ENCODE data around the gene NUMA1. TPM values are rescaled to one million over a fixed set of nuclear protein-coding genes. Genes with fewer than 3 reads are reported as not detected.

NUMA1 gene
- total RNA-seq, 1 donor from 2014 or later = 145 TPM

DNA sequence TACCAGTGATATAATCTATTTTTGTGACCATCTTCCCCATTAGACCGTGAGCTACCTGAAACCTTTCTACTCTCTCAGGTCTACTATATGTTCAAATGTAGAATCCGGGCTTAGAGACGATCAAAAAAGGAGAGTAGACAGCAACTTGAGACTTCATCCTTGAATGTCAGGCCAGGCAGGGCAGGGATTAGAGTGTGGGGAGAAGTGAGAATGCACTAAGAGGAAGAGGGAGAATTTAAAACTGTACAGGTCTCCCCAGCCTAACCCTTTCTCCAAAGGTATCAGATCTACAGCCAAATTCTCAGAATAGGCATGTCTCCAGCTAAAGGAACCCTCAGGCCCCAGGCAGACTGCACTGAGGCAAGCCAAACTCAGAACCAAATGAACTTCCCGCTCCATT lies 21.8 kb upstream of the NUMA1 start:
- no peak for DNase-seq (ENCODE audit: low spot score)

DNA sequence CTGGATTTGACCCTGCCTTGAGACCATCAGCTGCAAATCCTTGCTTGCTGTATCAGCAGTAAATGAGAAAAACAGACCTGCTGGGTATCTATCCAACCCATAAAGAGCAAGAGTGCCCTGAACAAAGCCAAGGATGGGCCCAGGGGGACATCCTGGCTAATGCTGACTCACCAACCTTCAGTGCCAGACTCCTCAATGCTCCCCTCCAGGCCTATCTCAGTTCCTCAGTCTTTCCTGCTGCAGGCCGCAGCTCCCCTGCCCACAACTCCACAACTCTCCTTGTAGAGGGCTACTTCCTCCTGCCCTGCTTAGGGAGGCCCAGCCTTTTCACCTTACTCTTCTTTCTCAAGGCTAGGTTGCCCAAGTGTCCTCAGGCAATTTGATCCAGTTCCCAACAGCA lies 20.1 kb upstream of the NUMA1 start:
- DNase-seq (ENCODE audit: low spot score) = no peak

DNA sequence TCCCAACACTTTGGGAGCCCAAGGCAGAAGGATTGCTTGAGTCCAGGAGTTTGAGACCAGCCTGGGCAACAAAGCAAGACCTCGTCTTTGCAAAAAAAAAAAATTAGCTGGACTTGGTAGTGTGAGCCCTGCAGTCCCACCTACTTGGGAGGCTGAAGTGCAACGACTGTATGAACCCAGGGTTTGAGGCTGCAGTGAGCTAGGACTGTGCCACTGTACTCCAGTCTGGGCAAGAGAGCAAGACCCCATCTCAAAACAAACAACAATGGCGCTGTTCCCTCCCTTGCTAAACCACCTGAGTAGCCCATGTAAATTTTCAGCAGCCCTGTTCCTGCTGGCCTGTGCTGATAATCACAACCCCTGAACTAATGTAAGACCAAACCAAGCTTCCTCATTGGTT lies 19.7 kb upstream of the NUMA1 start:
- no peak for DNase-seq (ENCODE audit: low spot score)

DNA sequence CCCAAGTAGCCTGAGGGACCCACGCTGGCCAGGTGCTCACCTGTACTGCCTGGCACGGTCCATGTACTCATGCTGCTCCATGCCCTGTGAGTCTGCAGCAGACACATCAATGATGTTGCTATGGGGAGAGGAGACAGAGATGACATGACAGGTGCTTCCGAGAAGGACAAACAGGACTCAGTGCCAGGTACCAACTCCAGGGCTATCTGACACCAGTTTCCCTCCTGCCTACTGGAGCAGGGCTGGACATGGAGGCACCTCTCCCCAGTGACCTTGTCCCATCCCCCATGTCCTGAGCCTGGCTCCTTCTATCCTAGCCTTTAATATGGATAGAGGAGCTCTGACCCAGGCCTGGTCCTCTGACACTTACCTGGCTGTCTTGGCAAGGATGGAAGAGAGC lies 18.4 kb upstream of the NUMA1 start:
- DNase-seq (ENCODE audit: low spot score) = no peak

DNA sequence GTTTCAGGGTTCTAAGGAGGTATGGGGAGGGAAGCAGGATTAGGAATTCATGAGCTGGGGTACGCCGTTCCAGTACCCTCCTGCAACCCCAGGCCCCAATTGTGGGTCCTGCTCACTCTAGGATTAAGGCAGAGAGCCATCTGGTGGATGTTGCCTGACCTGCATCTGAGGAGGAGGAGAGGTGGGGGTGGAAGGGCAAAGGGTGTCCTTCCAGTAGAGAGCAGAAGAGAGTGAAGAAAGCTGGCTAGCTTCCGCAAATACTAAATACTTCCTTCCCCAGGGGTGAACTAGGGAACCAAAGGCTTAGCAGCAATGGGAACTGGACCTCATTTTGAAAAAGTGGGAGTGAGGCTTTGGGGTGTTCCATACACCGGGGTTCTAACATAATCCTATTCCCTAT lies 10.9 kb upstream of the NUMA1 start:
- DNase-seq (ENCODE audit: low spot score) = peak; percentile 67

DNA sequence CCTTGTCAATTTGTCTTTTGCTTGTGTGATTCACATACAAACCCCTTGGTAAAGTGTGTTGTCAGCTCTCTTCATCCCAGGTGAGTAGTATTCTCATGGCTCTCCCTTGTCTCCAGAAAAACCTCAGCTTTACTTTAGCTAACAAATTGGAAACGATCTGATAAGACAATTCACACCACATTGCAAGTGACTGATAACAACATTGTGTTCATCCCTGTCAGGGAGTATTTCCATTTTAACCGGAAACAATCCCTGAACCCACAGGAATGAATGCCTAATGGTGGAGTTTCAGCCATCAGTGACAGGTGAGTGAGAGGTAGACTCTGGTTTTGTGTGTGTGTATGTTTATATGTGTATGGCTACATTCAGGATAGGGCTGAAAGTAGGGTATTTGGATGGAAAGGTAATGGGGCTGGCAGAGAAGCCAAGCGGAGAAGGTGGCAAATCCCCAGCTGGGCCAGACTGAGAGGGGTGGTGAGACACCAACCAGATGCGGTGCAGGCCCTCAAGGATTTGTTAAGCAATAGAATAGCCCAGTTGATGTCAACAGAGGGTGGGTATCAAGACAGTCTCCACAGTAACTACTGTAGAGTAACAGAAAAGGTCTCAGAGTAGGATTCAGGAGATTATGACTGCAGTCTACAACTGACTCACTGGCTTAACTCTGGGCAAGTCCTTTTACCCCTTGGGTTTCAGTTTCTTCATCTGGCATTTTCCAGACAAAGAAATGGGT lies 7.9 kb upstream of the NUMA1 start:
- DNase-seq (ENCODE audit: low spot score) = peak; percentile 61

DNA sequence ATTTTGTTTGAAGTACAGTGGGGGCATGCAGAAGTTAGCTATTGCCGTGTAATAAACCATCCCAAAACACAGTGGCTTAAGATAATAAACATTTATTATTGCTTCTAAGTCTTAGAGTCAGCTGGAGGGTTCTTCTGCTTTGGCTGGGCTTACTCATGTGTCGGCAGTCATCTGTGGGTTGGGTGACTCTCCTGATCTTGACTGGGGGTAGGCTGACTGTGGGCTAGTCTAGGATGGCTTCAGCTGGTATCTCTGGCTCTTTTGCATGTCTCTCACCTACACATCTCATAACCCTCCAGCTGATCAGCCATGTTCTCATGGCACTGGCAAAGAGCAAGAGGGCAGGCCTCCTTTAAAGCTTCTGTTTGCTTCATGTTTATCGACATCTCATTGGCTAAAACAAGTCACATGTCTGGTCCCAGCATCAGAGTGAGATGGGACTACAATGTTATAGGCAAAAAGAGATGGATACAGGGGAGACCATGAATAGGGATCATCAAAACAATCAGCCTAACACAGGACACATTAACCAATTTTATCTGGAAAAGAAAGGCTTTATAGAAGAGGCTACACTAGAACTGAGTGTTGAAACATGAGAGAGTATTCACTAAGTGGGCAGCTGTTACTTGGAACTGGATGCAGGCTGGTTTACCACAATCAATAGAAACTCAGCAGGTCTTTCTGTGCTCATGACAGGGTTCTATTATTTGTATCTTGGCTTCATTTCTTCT lies 5.4 kb upstream of the NUMA1 start:
- DNase-seq (ENCODE audit: low spot score) = no peak

DNA sequence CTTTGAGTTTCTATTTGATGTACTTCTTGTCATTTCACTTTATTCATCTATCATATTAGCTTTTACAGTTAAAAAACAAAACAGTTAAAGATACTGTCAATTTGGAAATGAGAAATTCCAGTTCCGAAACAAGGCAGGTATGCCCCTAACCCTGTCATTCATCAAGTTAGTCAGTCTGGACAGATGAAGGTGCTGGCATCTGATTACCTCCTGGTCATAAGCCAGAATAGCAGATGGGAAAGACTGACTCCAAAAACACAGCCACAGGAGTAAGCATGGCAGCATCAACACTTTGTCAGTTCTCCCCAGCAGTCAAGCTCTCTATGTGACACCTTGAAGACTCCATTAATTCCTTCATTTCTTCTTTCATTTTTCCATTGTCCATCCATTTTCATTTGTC lies 4.6 kb upstream of the NUMA1 start:
- no peak for DNase-seq (ENCODE audit: low spot score)

DNA sequence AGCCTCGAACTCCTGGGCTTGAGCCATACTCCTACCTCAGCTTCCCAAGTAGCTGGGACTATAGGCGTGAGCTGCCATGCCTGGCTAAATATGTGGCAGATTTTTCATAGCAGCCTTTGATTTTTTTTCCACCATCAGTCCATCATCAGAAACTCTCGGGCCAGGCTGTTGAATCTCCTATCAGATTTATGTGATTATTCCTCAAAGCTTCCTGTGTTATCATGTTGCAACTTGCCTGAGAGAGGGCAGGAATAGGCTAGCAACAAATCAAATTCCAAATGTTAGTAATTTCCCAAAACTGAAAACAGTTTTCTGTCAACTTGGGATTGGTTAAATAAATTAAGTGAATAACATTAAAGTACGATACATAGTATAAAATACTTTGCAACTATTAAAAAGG lies 3.7 kb upstream of the NUMA1 start:
- DNase-seq (ENCODE audit: low spot score) = no peak

DNA sequence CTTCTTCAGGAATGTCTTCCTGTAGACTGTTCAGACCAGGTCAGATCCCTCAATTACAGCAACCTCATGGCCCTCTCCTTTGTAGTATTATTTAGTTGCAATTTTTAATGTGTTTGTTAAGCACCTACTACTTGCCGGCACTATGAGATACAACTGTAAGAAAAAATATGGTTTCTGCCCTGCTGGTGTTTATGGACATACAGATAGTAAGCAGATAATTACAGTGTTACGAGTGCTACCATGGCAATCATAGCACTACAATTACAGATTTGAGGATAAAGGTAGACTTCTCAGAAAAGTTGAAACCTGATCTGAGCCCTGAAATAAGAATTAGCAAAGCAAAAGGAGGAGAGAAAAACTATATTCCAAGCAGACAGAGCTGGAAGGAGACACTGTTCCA lies 3.1 kb upstream of the NUMA1 start:
- DNase-seq (ENCODE audit: low spot score) = no peak

DNA sequence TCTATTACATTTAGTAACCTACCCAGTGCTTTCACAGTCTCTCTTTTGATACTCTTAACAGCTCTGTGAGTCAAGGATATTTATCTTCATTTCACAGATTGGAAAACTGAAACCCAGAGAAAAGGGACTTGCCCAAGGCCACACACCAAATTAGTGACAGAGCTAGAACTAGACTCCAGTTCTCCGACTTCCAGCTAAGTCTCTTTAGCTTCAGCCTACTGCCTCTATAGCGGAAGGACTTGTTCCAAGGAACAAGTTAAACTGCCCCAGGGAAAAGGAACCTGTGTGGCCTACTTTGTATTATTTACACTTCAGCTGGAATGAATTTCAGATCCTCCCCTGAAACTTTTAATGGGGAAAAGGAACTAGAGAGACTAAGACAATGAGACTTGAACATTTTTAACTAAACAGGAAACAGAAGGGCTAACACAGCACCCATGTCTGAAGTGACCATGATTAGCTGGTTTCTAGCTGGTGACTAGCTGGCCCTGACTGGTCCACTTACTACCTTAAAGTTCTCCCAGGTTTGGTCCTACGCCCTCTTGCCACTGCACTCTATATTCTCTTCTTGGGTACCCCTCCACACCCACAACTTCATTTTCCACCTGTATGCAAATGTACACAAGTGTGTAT lies 1.6 kb upstream of the NUMA1 start:
- DNase-seq (ENCODE audit: low spot score) = no peak

DNA sequence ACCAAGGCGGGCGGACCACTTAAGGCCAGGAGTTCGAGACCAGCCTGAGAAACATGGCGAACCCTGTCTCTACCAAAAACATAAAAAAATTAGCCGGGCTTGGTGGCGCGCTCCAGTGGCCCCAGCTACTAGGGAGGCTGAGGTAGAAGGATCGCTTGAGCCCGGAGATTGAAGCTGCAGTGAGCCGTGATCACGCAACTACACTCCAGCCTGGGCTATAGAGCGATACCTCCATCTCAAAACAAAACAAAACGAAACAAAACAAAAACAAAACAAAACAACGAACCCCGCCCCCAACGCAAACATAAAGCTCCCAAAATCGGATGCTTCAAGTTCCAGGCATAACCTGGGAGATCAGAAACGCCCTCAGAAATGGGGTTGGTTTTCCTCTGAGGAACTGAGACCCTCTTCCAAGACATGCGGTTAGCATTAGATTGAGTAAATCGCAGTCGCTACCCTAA lies 872 bp upstream of the NUMA1 start:
- DNase-seq (ENCODE audit: low spot score) = no peak

DNA sequence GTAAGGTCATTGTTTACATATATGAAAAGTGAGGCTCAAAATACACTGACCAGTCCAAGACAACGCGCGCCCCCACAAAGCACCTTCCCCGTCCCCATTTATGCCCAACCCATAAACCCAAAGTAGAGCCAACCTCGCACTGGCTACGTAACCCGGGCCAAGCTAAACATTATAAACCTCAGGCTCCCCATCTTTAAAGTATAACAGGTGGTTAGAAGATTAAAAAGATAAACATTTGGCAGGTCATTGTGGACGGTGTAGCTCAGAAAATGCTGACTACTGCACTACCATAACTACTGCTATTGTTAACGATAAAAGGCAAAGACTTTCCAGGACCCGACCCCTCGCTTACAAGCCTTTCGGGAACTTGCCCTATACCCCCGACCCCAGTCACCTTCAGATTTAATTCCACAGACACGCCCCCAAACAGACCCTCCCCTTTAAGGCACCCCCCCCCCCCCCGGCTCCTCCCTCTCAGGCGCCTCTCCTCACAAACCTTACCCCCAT lies 470 bp downstream of the NUMA1 start:
- no peak for DNase-seq (ENCODE audit: low spot score)

DNA sequence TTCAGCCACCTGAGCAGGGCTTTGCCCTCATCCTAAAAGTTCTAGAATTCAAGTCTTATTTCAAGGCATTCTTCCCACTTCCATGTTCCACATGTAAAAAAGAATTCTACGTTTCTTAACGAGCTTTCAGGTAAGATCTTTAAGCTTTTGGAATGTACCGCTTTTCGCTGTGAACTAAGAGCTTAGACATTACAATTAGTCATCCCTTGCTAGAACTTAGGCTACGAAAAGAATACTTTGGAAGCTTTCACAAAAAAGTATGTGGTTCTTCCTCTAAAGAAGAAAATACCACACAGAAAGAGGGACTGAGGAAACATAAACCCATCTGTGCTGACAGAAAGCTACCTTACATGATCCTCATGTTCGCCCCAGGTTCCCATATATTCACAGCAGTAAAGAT lies 1.9 kb downstream of the NUMA1 start:
- no peak for DNase-seq (ENCODE audit: low spot score)

DNA sequence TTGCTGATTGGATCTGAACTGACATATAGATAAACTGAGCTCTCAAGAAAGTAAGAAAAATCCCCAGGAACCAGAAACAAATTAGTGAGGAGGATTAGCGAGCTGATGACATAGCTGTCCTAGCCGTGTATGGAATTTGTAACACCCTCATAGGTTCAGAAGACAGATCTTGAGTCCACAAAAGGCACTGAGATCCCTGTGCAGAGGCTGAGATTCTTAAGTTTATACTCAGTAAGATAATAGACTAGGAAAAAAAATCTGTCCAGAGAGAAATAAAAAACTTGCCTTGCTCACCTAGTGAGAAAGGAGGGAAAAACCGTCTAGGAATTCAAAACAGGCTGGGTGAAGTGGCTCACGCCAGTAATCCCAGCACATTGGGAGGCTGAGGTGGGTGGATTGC lies 4.6 kb downstream of the NUMA1 start:
- no peak for DNase-seq (ENCODE audit: low spot score)

DNA sequence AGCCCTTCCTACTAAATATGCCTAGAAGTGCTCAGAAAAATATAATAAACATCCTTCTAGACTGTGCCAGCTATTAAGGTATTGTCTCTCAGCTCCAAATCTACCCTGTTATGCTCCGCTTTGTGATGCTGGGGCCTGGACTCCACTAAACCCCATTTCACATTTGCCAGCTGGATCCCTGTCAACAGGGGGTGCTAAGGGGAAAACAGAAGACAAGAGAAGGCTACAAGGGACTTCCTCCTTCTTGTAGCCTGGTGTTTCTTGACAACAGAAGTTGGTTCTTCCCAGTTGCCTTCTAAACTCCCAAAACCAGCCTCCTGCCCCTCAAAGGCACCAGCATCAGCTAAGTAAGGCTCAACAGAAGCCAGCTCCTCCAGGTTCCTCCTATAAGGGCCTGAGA lies 5.2 kb downstream of the NUMA1 start:
- DNase-seq (ENCODE audit: low spot score) = no peak

DNA sequence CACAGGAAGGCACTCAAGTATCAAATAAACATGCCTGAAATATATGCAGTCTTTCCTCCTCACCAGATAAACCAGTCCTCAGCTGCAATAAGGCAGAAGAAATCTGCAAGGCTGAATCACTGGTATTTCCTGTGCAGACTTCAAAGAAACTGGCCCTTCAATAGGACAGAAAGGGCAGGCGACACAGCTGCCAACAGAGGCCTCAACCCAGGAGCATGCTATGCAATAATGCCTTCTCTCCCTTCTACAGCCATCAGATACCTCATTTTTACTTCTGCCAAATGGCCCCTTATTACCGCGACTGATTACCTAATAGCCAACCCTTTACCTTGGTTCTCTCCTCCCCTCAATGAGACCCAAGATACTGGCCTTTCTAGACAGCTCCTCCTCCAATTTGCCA lies 8.0 kb downstream of the NUMA1 start:
- peak; percentile 88 for DNase-seq (ENCODE audit: low spot score)

DNA sequence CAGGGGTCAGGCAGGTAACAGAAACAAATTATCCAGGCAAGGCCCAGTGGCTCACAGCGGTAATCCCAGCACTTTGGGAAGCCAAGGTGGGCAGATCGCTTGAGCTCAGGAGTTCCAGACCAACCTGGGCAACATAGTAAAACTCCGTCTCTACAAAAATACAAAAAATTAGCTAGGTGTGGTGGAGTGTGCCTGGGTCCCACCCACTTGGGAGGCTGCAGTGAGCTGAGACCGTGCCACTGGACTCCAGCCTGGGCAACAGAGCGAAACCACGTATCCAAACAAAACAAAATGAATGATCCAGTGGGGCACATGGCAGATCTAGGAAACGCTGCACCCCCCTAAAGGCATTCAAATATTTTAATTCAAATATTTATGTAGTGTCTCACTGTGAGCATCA lies 9.9 kb downstream of the NUMA1 start:
- DNase-seq (ENCODE audit: low spot score) = no peak

DNA sequence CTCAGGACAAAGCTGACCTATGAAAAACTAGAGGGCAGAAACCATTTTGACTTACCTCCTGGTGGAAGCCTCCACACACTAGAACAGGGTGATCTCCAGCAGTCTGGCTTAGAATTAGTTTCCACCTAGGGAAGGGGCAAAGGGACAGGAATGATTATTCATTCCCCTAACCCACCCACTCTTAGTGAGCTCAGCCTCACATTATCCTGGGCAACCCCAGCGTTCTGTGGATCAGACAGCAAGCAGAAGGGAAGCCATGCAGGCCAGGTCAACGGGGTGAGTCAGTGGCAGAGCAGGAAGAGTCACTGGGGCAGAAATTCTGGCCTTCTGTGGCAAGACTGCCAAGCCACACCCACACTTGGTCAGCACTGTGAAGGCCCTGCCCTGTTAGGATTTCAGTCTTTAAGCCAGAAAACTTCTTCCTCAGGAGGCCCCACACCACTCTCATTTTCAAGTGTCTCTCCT lies 10.5 kb downstream of the NUMA1 start:
- DNase-seq (ENCODE audit: low spot score) = peak; percentile 91

DNA sequence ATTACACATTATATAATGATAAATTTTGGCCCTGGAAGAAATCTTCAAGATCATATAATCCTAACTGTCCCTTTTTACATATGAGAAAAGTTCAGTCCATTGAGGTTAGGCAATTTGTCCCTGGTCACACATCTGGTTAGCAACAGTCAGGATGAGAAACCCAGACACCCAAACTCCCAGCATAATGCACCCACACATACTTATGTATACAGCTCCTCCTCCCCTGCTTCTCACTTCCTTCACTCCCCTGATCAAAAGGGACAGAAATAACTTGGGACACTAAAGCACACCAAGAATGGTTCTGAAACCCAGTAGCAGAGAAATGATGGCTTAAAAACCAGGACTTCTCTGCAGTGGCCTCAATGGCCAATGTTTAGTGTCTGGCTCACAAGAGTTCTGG lies 11.1 kb downstream of the NUMA1 start:
- DNase-seq (ENCODE audit: low spot score) = no peak

DNA sequence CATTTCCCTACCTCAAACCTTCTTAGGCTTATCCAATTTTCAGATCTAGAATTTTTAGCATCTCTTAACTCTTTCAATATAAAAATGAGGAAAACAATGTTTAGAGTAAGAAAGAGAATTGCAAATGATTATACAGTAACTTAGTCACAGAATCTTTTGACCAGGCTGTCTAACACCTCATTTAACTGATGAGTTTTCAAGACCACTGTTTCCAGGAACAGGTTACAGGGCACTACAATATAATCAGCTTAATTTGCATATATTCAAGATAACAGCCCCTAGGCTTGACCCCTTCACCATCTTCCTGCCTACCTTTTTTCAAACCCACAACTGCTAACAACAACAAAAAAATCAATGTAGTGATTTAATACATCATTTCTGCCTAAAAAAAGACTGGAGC lies 12.7 kb downstream of the NUMA1 start:
- no peak for DNase-seq (ENCODE audit: low spot score)

DNA sequence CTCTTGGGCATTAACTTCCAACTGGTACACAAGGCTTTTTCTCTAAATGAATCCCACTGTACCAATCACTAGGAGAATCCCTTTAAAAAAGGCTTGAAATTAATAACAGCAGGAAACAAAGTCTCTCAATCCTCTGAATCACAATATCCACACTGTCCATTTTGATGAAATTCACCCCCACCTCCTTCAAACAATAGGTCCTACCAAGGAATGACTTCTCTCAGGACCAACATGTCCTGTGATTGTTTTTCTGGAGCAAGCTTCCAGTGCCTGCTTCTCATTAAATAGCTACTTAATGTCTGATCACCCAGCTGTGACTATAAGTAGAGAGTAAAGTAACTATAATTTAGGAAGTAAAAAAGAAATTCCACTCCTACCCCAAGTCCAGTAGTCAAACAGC lies 13.1 kb downstream of the NUMA1 start:
- DNase-seq (ENCODE audit: low spot score) = no peak

DNA sequence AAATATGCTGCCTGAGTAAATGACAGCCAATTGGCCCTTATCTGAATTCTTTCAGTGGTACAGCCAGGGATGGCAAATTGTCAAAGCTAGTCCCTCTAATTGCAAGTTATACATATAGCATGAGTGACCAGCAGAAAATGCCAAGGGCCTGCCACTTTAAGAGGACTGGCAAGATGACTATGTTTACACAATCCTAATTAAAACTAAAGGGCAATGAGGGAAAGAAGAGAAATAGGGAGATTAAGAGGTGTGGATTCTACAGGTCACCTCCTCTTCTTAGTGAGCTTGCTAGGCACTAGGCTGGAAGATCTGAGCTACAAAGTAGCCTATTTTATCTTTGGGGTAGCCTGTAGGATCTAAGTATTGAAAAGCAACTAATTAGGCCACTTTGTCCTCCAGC lies 13.5 kb downstream of the NUMA1 start:
- no peak for DNase-seq (ENCODE audit: low spot score)
